Spinal cord (tissue), 10 donors: ENCODE results near the gene SEC14L1. TPM values are rescaled to one million over a fixed set of nuclear protein-coding genes. Genes with fewer than 3 reads are reported as not detected.
A peak's percentile ranks its signal among the peaks of the same experiment; 100 is the strongest.
"Not testable (repeated sequence)": the region's sequence is repeated elsewhere in the genome, so short reads cannot be mapped to it uniquely, and the experiment has no call there.

Source experiments
- DNase-seq, 6 donors: peaks; one replicate each; pipeline versions ENCODE4 v3.0.0 to v3.0.0-alpha.2; 2013 to 2015; ENCODE audit warnings: low spot score in 6 of 6, low read depth in 4 of 6
- H3K27ac ChIP-seq: one replicate; pipeline ENCODE4 v1.5.1; 2013; ENCODE audit warnings: low read depth, low read length, control low read depth
- H3K27me3 ChIP-seq: one replicate; pipeline ENCODE4 v1.6.1; 2013; ENCODE audit warnings: low read length; ENCODE audit not compliant: control insufficient read depth, insufficient read depth
- H3K36me3 ChIP-seq: one replicate; pipeline ENCODE4 v1.6.1; 2013; ENCODE audit warnings: low read length; ENCODE audit not compliant: control insufficient read depth, insufficient read depth
- H3K4me1 ChIP-seq: one replicate; pipeline ENCODE4 v1.6.1; 2013; ENCODE audit warnings: low read length; ENCODE audit not compliant: control insufficient read depth, insufficient read depth
- H3K4me3 ChIP-seq: one replicate; pipeline ENCODE4 v1.5.1; 2013; ENCODE audit warnings: low read depth, low read length, control low read depth
- H3K9me3 ChIP-seq: one replicate; pipeline ENCODE4 v1.6.1; 2013; ENCODE audit warnings: low read length; ENCODE audit not compliant: control insufficient read depth, insufficient read depth
- WGBS: methylation state at CpG from one replicate; pipeline ENCODE4 v1.1.5; 2013; ENCODE audit warnings: missing lambda C conversion rate; ENCODE audit not compliant: insufficient coverage; 5-methylcytosine and 5-hydroxymethylcytosine counted together
- polyA plus RNA-seq, 2 donors: library from polyadenylated mRNA; unstranded; fragments of 120-200 nt; gene quantifications; one replicate each; pipeline ENCODE4 v1.2.1, GENCODE V29; 2013; ENCODE audit not compliant: insufficient read length in 2 of 2
- total RNA-seq, 2 donors: library from RNA; depleted of rRNA in 1 of 2; stranded (reverse); fragments of 120-200 nt in 1 of 2; fragments of >200 nt in 1 of 2; gene quantifications; one replicate each; pipeline versions ENCODE4 v1.2.3 to v1.2.4, GENCODE V29; 2013 to 2014
- donor health status: healthy.

SEC14L1 gene
- total and polyA plus RNA-seq, 4 donors = 42.2 to 81.9 (median 69.1) TPM

DNA sequence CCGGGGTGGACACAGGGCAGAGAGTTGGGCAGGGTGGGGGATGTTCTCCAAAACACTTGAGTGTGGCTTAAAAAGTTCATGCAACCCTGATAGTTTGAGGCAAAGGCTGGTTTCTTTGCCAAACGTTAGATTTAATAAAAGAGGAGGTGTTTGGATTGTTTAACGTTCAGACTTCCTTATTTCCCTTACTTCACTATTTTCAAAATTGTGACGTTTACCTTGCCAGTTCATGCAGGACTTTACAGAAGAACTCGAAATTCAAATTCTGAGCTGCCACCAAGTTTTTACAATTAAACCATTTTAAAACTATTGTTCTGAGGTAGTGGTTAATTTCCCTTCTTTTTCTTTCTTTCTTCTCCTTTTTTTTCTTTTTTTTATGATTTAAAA lies 5.5 kb downstream of the SEC14L1 start:
- Histone ChIP-seq H3K27me3 (no peaks in the 10 kb centered on the region), H3K4me1 (peaks cover 20% of the 10 kb centered on the region), H3K4me3 (no peak overlapping the region), H3K27ac (peak overlapping the region; percentile 72), H3K9me3 (no peaks in the 10 kb centered on the region), H3K36me3 (peaks cover 36% of the 10 kb centered on the region)
- DNase-seq = no peak
- 77% methylated on average over 1 of the region's 5 CpGs for WGBS

DNA sequence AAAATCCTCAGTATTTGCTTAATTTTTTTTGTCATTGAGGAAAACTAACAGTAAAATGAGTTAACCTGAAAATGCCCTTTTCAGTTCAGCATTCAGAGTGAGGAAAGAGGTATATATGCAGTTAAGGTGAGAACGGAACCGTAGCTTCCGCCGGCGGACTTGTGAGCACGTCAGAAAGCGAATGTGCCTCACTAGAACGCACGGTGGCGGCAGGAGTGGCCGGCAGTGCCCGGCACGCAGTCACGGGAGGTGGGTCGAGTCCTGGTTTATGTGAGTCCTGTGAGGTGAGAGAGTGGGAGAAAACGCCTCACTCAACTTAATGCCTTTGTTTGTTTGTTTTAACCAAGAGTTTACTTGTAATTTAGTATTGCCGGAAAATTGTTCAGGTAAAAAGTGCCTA lies 6.1 kb downstream of the SEC14L1 start:
- H3K4me1 ChIP-seq = peaks cover 21% of the 10 kb centered on the region
- no peak for DNase-seq

DNA sequence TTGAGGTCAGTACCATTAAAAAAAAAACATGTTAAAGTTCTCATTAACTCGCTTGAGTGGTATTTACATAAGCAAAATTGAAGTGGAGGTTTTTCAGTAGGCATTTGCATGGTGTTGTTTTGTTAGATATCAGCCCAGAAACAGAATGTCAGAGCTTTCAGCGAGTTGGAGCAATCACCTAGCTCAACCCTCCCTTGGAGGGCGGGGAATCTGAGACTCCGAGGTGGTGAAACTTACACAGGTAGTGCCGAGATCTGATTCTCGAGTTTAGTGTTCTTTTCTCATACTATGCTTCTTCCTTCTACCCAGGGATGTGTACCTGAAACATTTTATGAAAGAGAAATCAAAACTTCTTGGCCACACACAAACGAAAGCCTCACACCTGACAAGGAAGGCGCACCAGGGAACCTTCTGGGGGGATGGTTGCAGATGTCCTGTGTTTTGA lies 6.6 kb downstream of the SEC14L1 start:
- H3K36me3 ChIP-seq = peaks cover 36% of the 10 kb centered on the region
- H3K9me3 ChIP-seq = no peaks in the 10 kb centered on the region
- H3K4me1 ChIP-seq = peaks cover 21% of the 10 kb centered on the region
- no peak overlapping the region for H3K27ac ChIP-seq
- no peak overlapping the region for H3K4me3 ChIP-seq
- H3K27me3 ChIP-seq = no peaks in the 10 kb centered on the region
- no peak for DNase-seq
- 67% methylated on average over 2 of the region's 8 CpGs for WGBS

More for the DNA sequence above, 6.1 kb downstream of the SEC14L1 start:
- Histone ChIP-seq H3K4me3 (no peak overlapping the region), H3K36me3 (peaks cover 36% of the 10 kb centered on the region), H3K27ac (no peak overlapping the region), H3K27me3 (no peaks in the 10 kb centered on the region), H3K9me3 (no peaks in the 10 kb centered on the region)
- 59% methylated on average over 15 of the region's 17 CpGs for WGBS

DNA sequence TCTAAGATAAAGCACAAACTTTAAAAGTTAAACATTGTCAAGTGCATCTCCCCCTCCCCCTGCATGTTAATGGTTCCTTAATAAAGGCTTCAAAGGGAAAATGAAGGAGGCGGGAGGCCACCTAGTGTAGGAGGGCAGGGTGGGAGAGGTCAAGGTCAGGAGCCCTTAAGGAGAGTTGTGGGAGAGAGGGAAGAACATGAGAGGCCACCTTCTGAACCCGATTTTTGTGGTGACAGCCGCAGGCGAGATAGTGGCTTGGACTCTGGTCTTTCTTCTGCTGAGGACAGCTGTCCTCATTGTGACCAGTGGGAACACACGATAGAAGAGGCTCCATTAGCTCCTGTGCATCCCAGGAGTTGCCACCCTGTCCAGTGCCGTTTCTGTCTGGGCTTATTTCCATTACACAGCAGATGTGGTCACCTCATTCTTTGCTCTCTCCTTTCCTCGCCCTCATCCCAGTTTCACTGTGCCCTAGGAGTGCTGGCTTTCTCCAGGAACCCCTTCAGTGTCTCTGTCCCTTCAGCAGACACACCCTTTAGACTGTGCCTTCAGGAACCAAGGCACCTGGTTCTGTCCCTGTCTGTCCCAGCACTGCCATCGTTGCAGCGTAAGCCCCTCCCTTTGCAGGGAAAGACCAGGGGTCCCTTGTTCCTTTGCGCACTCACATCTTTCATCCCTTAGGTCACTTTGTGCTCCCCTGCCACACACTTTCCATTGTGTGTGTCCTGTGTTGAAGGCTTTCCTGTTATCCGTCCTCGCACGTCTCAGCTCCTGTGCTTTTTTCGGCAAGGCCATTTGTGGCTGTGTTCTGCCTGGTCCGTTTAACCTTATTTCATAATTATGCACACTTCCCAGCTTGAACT lies 7.5 kb downstream of the SEC14L1 start:
- peak overlapping the region; percentile 40 for H3K27ac ChIP-seq
- H3K36me3 ChIP-seq = peaks cover 36% of the 10 kb centered on the region
- no peak overlapping the region for H3K4me3 ChIP-seq
- H3K4me1 ChIP-seq = peaks cover 23% of the 10 kb centered on the region
- no peaks in the 10 kb centered on the region for H3K27me3 ChIP-seq
- no peak for DNase-seq
- H3K9me3 ChIP-seq = no peaks in the 10 kb centered on the region
- WGBS = 45% methylated on average over 14 of the region's 15 CpGs

DNA sequence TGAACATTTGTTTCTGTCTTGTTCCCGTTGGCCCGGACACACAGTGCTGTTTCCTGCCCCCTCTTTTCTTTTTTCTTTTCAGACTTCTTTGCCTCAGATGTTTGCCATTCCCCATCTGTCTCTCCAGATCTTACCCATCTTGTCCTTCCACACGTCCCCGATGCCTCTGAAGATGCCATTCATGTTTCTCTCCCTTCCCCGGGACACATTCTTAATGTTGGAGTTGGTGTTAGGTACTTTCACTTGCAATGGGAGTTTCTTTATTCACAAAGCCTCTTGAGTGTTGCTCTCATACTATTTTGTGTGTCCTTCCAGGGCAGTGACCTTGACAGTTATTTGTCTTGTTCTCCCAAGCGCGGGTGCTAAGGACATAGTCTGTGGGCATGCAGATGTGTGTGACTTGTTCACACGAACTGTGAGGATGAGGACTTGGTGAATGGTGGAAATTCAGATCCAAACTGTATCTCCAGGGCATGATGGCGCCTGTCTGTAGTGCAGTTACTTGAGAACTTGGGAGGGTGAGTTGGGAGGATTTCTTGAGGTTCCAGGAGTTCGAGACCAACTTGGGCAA lies 8.3 kb downstream of the SEC14L1 start:
- Histone ChIP-seq H3K27ac (peak overlapping the region; percentile 15), H3K36me3 (peaks cover 36% of the 10 kb centered on the region), H3K4me3 (no peak overlapping the region), H3K4me1 (peaks cover 27% of the 10 kb centered on the region), H3K27me3 (no peaks in the 10 kb centered on the region), H3K9me3 (no peaks in the 10 kb centered on the region)
- no peak for DNase-seq
- WGBS = 64% methylated on average over 6 of the region's 10 CpGs

DNA sequence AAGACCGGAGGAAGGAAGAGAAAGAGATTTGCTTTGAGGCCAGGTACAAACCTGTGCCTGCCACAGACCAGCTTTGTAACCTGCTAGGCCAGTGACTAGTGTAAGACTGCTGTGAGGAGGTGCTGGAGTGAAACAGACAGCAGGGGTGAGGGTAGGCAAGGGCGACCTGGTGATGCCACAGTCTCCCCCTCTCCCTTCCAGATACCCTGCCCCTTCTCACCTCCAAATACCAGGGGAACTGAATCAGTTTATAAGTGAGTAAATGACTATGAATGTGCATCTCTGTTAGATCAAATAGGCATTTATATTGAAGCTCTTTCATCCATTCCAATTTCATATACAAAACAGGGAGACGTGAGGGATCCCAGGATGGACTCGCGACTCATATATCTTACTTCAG lies 9.4 kb downstream of the SEC14L1 start:
- no peak for DNase-seq
- Histone ChIP-seq H3K27ac (no peak overlapping the region), H3K4me3 (no peak overlapping the region), H3K9me3 (no peaks in the 10 kb centered on the region), H3K27me3 (no peaks in the 10 kb centered on the region), H3K36me3 (peaks cover 28% of the 10 kb centered on the region), H3K4me1 (peaks cover 27% of the 10 kb centered on the region)
- WGBS = 69% methylated on average over 3 of the region's 5 CpGs

DNA sequence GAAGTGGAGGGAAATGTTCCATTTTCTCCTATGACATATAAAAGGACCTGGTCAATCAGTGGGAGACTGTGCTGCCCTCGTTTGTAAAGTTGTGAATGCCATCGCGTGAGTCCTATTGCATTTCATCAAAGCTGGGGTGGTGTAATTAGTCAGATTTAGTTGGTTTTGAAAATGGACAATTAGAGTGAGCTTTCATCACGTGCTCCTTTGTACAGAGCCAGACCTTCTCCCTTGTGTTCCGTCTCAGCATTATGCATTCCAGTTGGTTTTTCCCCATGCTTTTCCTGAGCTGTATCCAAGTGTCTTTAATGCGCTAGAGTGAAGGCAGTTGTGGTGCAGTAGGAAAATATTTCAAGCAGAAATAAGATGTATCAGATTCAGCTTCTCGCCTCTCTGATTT lies 10.4 kb downstream of the SEC14L1 start:
- H3K27ac ChIP-seq = no peak overlapping the region
- peak in 2 of 6 donors; percentile 54 to 59 for DNase-seq
- H3K4me1 ChIP-seq = peaks cover 24% of the 10 kb centered on the region
- peaks cover 27% of the 10 kb centered on the region for H3K36me3 ChIP-seq
- no peak overlapping the region for H3K4me3 ChIP-seq
- no peaks in the 10 kb centered on the region for H3K27me3 ChIP-seq
- H3K9me3 ChIP-seq = no peaks in the 10 kb centered on the region
- WGBS = 42% methylated on average over 3 of the region's 7 CpGs

DNA sequence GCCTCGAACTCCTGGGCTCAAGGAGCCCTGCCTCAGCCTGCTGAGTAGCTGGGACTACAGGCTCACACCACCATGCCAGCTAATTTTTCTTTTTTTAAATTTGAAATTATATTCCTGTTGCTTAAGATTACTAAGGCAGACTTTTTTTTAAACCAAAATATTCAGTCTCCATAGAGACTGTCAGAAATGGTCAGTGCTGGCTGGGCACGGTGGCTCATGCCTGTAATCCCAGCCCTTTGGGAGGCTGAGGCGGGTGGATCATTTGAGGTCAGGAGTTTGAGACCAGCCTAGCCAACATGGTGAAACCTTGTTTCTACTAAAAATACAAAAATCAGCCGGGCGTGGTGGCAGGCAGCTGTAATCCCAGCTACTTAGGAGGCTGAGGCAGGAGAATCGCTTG lies 11.3 kb downstream of the SEC14L1 start:
- peaks cover 24% of the 10 kb centered on the region for H3K36me3 ChIP-seq

DNA sequence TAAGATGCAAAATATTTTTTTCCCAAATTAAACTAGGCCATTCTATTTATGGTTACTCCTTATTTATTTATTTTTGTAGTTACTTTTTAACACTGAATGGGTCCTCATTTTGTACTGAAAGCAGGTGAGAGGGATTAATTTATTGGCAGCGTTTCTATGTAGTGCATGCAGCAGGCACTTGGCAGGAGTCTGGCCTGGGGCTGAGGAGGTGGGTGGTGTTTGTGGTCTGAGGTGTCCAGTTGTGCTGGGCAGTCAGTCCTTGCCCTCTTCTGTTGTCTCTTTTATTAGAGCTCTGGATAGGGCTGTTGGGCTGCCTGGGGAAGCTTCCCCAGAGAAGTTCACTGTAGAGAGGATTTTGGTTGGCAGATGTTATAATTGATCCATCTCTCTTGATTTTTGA lies 12.7 kb downstream of the SEC14L1 start:
- Histone ChIP-seq H3K27ac (peak overlapping the region; percentile 33), H3K36me3 (peaks cover 12% of the 10 kb centered on the region), H3K9me3 (no peaks in the 10 kb centered on the region), H3K27me3 (no peaks in the 10 kb centered on the region), H3K4me1 (peaks cover 18% of the 10 kb centered on the region), H3K4me3 (no peak overlapping the region)
- DNase-seq = no peak
- WGBS = 22% methylated on average over 1 of the region's 1 CpG

More for the DNA sequence above, 11.3 kb downstream of the SEC14L1 start:
- DNase-seq, H3K4me3 ChIP-seq, H3K27ac ChIP-seq, H3K9me3 ChIP-seq, H3K27me3 ChIP-seq: not testable (repeated sequence)
- H3K4me1 ChIP-seq = peaks cover 24% of the 10 kb centered on the region
- 96% methylated on average over 5 of the region's 6 CpGs for WGBS
